Renal cortical epithelial cell (primary cell): ENCODE results near the gene QKI. TPM values are rescaled to one million over a fixed set of nuclear protein-coding genes. Genes with fewer than 3 reads are reported as not detected.

ENCODE experiments used
- DNase-seq: peaks from one replicate; pipeline ENCODE4 v3.0.0-alpha.2; 2011; ENCODE audit warnings: low read depth
- total RNA-seq: library from RNA; depleted of rRNA; stranded (reverse); fragments of >200 nt; gene quantifications from 2 replicates; pipeline ENCODE4 v1.2.3, GENCODE V29; 2014

Gene QKI
- total RNA-seq, 1 donor from 2014 or later: 218 TPM

GRCh38 chr6:163391985-163392384, 22.5 kb upstream of the QKI start:
- DNase-seq: peak; percentile 96

- peak; percentile 66 for DNase-seq
Observed at GRCh38 chr6:163392533-163392932, 22.0 kb upstream of the QKI start.

GRCh38 chr6:163393923-163394322, 20.6 kb upstream of the QKI start:
- DNase-seq: no peak

GRCh38 chr6:163394659-163395058, 19.9 kb upstream of the QKI start:
- no peak for DNase-seq

DNA sequence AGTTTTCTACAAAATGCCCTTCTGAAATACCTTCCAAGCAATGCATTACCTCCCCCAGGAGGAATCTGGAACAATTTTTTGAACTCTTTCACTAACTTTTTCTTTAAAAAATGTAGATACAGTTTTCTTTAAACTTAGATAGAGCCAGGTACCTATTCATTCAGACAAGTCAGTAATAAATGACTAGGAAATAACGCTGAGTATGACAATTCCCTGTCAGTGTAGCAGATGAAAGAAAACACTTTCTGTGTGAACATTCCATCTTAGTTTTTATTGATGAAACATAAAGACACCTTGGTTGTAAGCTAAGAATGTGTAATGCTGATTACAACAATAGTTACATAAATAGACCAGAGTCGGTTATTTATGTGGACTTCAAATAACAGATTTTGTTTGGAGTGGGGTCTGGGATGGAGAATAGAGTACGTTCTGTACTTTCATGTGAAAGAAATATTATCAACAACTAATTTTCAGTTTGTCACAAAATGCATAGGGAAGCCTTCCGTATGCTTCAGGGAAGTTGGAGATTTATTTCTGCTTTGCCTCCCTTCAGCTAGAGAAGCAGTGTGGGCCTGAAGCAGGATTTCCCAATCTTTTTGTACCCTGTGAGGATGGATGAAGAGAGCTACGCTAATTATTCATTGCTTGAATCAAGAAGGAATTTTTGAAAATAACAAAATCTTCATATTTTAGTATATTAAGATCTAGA, 19.2 kb upstream of the QKI start:
- DNase-seq: no peak

- no peak for DNase-seq
Observed at GRCh38 chr6:163395831-163396185, 18.7 kb upstream of the QKI start.

- no peak for DNase-seq
Observed at GRCh38 chr6:163397326-163397725, 17.2 kb upstream of the QKI start.

DNA sequence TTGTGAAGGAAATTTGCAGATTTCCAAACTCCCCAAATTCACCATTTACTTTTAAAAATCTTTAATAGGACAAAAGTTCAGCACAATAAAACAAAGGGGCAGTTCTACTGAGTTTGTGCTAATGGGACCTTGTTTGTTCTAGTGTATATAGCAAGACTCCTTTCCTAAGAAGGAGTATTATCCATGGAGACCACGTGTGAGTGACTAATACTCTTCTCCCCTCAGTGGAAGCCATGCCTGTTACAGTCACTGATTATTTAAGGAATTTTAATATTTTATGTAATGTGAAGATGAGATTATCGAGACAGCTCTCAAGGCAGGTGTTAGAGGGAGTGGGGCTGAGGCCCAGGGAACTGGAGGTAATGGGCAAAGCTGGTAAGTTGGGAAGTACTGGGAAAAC, 16.4 kb upstream of the QKI start:
- DNase-seq: peak; percentile 35

DNA sequence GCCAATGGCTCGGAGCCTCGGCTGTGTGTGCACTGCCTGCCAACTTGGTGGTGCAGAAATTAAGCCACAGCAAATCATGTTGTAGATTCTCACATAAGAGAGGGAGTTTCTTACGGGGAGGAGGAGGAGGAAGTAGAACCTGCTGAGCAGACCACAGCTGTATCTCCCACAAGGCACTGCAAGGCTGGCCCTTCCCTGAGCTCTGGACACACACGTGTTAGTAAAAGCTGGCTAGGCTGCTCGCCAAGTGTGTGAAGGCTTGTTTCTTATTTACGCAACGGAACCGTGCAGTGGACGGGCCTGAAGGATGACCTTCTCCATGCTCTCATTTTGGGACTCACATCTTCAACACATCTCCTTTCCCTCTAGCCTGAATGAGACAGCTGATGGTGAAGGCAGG, 15.7 kb upstream of the QKI start:
- no peak for DNase-seq

GRCh38 chr6:163400509-163400908, 14.0 kb upstream of the QKI start:
- no peak for DNase-seq

- DNase-seq: no peak
Observed at GRCh38 chr6:163401039-163401885, 13.3 kb upstream of the QKI start.

GRCh38 chr6:163402616-163403015, 11.9 kb upstream of the QKI start:
- no peak for DNase-seq

GRCh38 chr6:163404825-163405265, 9.7 kb upstream of the QKI start:
- no peak for DNase-seq

DNA sequence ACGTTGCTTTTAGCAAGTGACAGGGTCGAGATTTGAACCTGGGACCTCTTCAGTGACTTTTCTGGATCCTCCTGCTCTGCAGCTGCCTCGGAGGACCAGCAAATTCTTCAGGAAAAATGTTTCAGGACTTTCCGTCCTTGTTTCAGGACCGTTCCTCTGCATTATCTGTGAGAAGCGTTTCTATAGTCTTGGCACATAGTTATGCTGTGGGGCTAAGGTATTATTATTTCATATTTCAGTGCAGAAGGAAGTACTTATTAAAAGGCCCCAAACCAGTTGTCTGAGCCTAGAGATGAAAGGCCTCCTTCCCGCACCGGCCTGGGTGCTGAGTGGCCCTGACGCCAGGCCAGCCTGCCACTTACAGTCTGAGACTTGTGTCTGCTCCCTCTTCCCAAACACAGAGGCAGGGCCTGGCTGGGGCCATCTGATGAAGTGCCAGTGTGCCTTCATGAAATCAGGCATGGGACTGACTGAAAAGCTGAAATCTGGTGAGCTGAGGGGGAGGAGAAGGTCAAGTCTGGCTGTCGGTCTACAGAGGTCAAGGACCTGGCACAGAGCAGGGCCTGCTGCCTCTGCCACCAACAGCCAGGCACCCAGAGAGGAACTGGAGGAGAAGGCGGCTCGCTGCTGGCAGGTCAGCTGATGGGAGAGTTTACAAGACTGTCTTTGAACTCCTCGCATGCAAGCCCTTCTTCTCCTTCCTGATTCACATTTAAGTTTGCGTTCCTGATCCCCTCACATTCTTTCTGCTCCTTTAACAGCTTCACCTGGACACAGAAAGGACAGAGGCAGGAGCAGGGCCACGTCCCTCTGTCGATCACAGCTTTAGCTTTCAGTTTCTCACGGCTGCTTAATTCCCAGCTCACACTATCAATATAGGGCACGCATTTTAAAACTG, 8.9 kb upstream of the QKI start:
- DNase-seq: no peak

GRCh38 chr6:163406366-163406765, 8.2 kb upstream of the QKI start:
- DNase-seq: no peak

DNA sequence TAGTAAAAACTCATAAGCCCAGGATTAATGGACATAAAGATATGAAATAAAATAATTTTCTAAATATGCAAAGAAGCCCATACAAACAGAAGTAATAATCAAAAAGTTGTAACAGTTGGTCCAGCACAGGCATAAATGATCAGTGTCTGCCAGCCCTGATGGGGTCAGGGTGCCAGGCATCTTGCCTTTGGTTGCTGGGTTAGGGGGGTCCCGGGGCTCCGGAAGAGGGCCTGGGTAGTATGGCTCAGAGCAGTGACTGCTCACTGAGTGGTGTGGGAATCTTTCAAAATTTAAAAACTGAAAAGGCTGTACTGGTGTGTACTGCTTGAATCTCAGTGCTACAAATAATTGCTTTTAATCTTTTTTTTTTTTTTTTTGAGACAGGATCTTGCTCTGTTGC, 7.7 kb upstream of the QKI start:
- no peak for DNase-seq

- DNase-seq: peak; percentile 98
Observed at GRCh38 chr6:163408352-163408991, 6.0 kb upstream of the QKI start.

DNA sequence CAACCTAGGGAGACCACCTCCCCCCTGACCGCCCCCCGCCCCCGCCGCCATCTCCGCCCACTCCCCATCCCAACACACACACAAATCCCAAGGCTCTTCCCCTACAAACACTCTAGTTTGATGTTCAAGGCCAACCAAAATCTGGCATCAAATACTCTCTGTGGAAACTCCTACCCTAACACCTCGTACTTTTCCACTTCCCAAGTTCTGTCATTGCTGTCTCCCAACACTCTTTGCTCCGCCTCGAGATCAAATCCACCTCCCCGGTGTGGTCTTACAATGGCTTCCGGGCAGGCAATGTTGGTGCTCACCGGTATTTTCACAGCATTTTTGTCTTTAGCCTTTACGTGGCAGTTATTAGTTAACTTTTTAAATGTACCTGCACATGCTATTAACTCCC, 4.8 kb upstream of the QKI start:
- peak; percentile 47 for DNase-seq

GRCh38 chr6:163412341-163412740, 2.2 kb upstream of the QKI start:
- peak; percentile 40 for DNase-seq

DNA sequence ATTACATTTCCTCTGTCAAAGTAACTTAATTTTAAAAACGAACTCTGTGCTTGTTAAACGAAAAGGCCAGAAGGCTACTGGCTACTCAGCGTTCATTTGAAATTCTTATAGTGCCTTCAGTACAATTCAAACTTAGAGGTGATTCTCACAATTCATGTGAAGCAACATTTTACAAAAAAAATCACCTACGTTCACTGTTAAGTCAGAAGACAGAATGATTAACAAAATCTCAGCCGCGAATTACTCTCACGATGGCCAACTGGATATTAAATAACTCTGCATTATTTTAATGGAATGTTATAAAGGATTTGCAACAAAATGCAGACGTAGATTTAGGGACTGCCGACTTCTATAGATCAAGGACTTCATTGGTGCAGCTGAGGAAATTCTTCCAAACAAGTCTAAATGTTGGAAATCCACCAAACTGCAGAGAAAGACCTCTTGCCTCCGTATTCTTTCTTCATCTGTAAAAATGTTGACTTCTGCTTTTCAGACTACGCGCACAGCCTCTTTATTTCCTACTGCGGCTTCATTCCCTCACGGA, 1.6 kb upstream of the QKI start:
- DNase-seq: peak; percentile 49

DNA sequence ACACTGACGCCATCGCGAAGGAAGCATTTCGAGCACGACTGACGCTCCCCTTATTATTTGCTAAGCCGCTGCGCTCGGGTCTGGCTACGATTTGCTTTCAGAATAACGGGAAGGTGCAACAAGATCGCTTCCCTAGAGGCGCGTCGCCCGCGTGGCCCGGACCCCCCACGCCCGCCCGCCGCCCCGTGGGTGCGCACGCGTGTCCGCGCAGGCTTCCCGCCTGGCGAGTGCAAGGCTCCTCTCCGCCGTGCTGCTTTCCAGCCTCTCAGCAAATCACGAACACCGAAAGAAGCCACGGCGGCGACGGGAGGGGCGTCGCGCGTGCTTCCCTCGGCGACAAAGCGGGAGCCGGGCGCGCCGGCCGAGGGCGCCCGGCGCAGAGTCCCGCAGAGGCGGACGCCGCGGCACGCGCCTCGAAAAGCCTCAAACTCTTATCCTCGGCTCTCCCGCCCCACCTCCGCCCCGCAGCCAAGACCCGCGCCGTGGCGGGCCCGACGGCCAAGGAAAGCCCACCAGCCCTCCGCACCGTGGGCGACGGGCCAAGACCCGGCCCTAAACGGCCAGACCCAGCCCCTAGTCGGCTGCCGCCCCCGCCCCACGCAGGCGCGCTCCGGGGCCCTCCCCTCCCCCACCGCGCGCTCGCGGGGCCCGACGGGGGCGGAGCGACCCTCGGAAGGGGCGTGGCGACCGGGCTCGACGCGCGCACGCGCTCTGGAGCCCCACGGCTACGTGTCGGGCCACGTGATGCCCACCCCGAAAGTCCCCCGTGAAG, 987 bp upstream of the QKI start:
- peak; percentile 58 for DNase-seq
